ENCODE results near the gene RAMP1. TPM values are rescaled to one million over a fixed set of nuclear protein-coding genes. Genes with fewer than 3 reads are reported as not detected.
A peak's percentile ranks its signal among the peaks of the same experiment; 100 is the strongest.

The RAMP1 gene
- total and polyA plus RNA-seq, 2 experiments from 2014 or later = 134 to 329 TPM

- Histone ChIP-seq H3K4me1 (ENCODE audit: insufficient read depth) (peaks cover 4% of the 10 kb centered on the region), H3K27me3 (no peaks in the 10 kb centered on the region), H3K79me2 (peaks cover 34% of the 10 kb centered on the region), H3K9me2 (replicated peaks; ENCODE audit: insufficient read depth) (no peaks in the 10 kb centered on the region), H3K4me2 (no peak overlapping the region), H3K27ac (no peak overlapping the region), H3K36me3 (replicated peaks; ENCODE audit: insufficient read depth, low read depth) (no peaks in the 10 kb centered on the region), H2AFZ (no peak overlapping the region), H3K4me3 (no peak overlapping the region), H3K9me3 (ENCODE audit: low read depth) (no peaks in the 10 kb centered on the region), H4K20me1 (ENCODE audit: insufficient read depth, poor library complexity, severe bottlenecking) (peaks cover 16% of the 10 kb centered on the region)
- TF ChIP-seq EZH2 (IDR thresholded peaks at IDR 0.05; ENCODE audit: borderline replicate concordance) = no peak
- TF ChIP-seq EZH2phosphoT487 (IDR thresholded peaks at IDR 0.05; ENCODE audit: low read depth, severe bottlenecking, unreplicated experiment) = no peak
- TF ChIP-seq CTCF (IDR thresholded peaks at IDR 0.05; ENCODE audit: poor library complexity) = no peak
- peak; percentile 2 for DNase-seq (ENCODE audit: low spot score)
- WGBS (ENCODE audit: low lambda C conversion rate, missing lambda C conversion rate) = 93% methylated on average over 16 of the region's 16 CpGs
These were observed 16.0 kb downstream of the RAMP1 start for GRCh38 chr2:237875256-237876060.

GRCh38 chr2:237876061-237876526, 16.7 kb downstream of the RAMP1 start:
- DNase-seq (ENCODE audit: low spot score) = peak; percentile 3
- H3K9me2 ChIP-seq (replicated peaks; ENCODE audit: insufficient read depth) = no peaks in the 10 kb centered on the region
- no peak overlapping the region for H3K4me2 ChIP-seq
- H3K36me3 ChIP-seq (replicated peaks; ENCODE audit: insufficient read depth, low read depth) = no peaks in the 10 kb centered on the region
- peaks cover 4% of the 10 kb centered on the region for H3K4me1 ChIP-seq (ENCODE audit: insufficient read depth)
- H2AFZ ChIP-seq = no peak overlapping the region
- H3K4me3 ChIP-seq = no peak overlapping the region
- TF ChIP-seq EZH2phosphoT487 (IDR thresholded peaks at IDR 0.05; ENCODE audit: low read depth, severe bottlenecking, unreplicated experiment) = no peak
- no peak for TF ChIP-seq EZH2 (IDR thresholded peaks at IDR 0.05; ENCODE audit: borderline replicate concordance)
- TF ChIP-seq CTCF (IDR thresholded peaks at IDR 0.05; ENCODE audit: poor library complexity) = no peak
- peaks cover 28% of the 10 kb centered on the region for H3K79me2 ChIP-seq
- no peaks in the 10 kb centered on the region for H3K27me3 ChIP-seq
- peaks cover 16% of the 10 kb centered on the region for H4K20me1 ChIP-seq (ENCODE audit: insufficient read depth, poor library complexity, severe bottlenecking)
- no peaks in the 10 kb centered on the region for H3K9me3 ChIP-seq (ENCODE audit: low read depth)
- 90% methylated on average over 12 of the region's 14 CpGs for WGBS (ENCODE audit: low lambda C conversion rate, missing lambda C conversion rate)
- H3K27ac ChIP-seq = no peak overlapping the region

GRCh38 chr2:237876532-237876931, 17.1 kb downstream of the RAMP1 start:
- H3K4me1 ChIP-seq (ENCODE audit: insufficient read depth) = peaks cover 4% of the 10 kb centered on the region
- H4K20me1 ChIP-seq (ENCODE audit: insufficient read depth, poor library complexity, severe bottlenecking) = peaks cover 14% of the 10 kb centered on the region
- no peak for DNase-seq (ENCODE audit: low spot score)
- H3K9me2 ChIP-seq (replicated peaks; ENCODE audit: insufficient read depth) = no peaks in the 10 kb centered on the region
- no peak overlapping the region for H2AFZ ChIP-seq
- H3K9me3 ChIP-seq (ENCODE audit: low read depth) = no peaks in the 10 kb centered on the region
- no peak for TF ChIP-seq CTCF (IDR thresholded peaks at IDR 0.05; ENCODE audit: poor library complexity)
- no peak for TF ChIP-seq EZH2 (IDR thresholded peaks at IDR 0.05; ENCODE audit: borderline replicate concordance)
- TF ChIP-seq EZH2phosphoT487 (IDR thresholded peaks at IDR 0.05; ENCODE audit: low read depth, severe bottlenecking, unreplicated experiment) = no peak
- H3K4me3 ChIP-seq = no peak overlapping the region
- H3K79me2 ChIP-seq = peaks cover 24% of the 10 kb centered on the region
- 91% methylated on average over 11 of the region's 12 CpGs for WGBS (ENCODE audit: low lambda C conversion rate, missing lambda C conversion rate)
- H3K4me2 ChIP-seq = no peak overlapping the region
- H3K36me3 ChIP-seq (replicated peaks; ENCODE audit: insufficient read depth, low read depth) = no peaks in the 10 kb centered on the region
- no peaks in the 10 kb centered on the region for H3K27me3 ChIP-seq
- H3K27ac ChIP-seq = no peak overlapping the region

All from hepatocyte (in vitro differentiated cells).